ENCODE measurements around the gene GPR108.

DNA sequence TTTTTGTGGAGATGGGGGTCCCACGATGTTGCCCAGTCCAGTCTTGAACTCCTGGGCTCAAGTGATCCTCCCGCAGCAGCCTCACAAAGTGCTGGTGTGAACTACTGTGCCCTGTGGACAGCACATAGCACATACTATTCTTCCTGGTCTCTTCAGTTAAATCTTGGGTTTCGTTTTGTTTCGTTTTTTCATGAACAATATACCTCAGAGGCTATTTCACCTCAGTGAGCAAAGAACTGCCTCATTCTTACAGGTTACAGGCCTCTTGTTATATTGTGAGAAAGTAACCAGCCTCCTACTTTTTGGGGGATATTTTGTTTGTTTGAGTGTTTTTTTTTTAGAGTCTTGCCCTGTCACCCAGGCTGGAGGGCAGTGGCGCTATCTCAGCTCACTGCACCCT is 15.6 kb downstream of the GPR108 start:
- no peak for TF ChIP-seq EZH2 (IDR thresholded peaks at IDR 0.05; ENCODE audit: borderline replicate concordance)
- TF ChIP-seq, protein P1, sequence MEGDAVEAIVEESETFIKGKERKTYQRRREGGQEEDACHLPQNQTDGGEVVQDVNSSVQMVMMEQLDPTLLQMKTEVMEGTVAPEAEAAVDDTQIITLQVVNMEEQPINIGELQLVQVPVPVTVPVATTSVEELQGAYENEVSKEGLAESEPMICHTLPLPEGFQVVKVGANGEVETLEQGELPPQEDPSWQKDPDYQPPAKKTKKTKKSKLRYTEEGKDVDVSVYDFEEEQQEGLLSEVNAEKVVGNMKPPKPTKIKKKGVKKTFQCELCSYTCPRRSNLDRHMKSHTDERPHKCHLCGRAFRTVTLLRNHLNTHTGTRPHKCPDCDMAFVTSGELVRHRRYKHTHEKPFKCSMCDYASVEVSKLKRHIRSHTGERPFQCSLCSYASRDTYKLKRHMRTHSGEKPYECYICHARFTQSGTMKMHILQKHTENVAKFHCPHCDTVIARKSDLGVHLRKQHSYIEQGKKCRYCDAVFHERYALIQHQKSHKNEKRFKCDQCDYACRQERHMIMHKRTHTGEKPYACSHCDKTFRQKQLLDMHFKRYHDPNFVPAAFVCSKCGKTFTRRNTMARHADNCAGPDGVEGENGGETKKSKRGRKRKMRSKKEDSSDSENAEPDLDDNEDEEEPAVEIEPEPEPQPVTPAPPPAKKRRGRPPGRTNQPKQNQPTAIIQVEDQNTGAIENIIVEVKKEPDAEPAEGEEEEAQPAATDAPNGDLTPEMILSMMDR (IDR thresholded peaks at IDR 0.05; ENCODE audit: poor library complexity): no peak
- TF ChIP-seq EZH2phosphoT487 (IDR thresholded peaks at IDR 0.05; ENCODE audit: low read depth, severe bottlenecking, unreplicated experiment): no peak

All from hepatocyte (in vitro differentiated cells).